Aorta (tissue), 5 donors: ENCODE results near the gene TNFAIP3. TPM values are rescaled to one million over a fixed set of nuclear protein-coding genes. Genes with fewer than 3 reads are reported as not detected.
"Not testable (repeated sequence)": the region's sequence is repeated elsewhere in the genome, so short reads cannot be mapped to it uniquely, and the experiment has no call there.

ENCODE experiments used
- ATAC-seq: fragments of 200-7000 bp; cut with Tn5 transposase; one replicate; pipeline ENCODE4 v1.9.1; 2022; ENCODE audit warnings: moderate library complexity; ENCODE audit not compliant: low FRiP score
- DNase-seq, 2 donors: peaks; one replicate each; pipeline ENCODE4 v3.0.0-alpha.2; 2020
- H3K27ac ChIP-seq, 2 donors: one replicate each; pipeline ENCODE4 v1.5.1; 2013; ENCODE audit warnings: low read length in 2 of 2, mild to moderate bottlenecking in 2 of 2, moderate library complexity in 2 of 2, control low read depth in 1 of 2, inconsistent platforms in 1 of 2, low read depth in 1 of 2
- H3K27me3 ChIP-seq, 2 donors: one replicate each; pipeline ENCODE4 v1.6.1; 2013; ENCODE audit warnings: control low read depth in 1 of 2, low read length in 1 of 2, mild to moderate bottlenecking in 1 of 2, moderate library complexity in 1 of 2; ENCODE audit not compliant: insufficient read depth in 2 of 2, control insufficient read depth in 1 of 2
- H3K36me3 ChIP-seq, 2 donors: one replicate each; pipeline ENCODE4 v1.6.1; 2013; ENCODE audit warnings: control low read depth in 1 of 2, low read length in 1 of 2, mild to moderate bottlenecking in 1 of 2; ENCODE audit not compliant: insufficient read depth in 2 of 2, control insufficient read depth in 1 of 2
- H3K4me1 ChIP-seq, 2 donors: one replicate each; pipeline ENCODE4 v1.6.1; 2013; ENCODE audit warnings: low read length in 2 of 2, control low read depth in 1 of 2, mild to moderate bottlenecking in 1 of 2, moderate library complexity in 1 of 2; ENCODE audit not compliant: insufficient read depth in 2 of 2, control insufficient read depth in 1 of 2
- H3K4me3 ChIP-seq, 2 donors: one replicate each; pipeline ENCODE4 v1.5.1; 2013; ENCODE audit warnings: low read length in 2 of 2, control low read depth in 1 of 2, mild to moderate bottlenecking in 1 of 2
- H3K9me3 ChIP-seq: one replicate; pipeline ENCODE4 v1.6.1; 2013; ENCODE audit warnings: mild to moderate bottlenecking, low read length; ENCODE audit not compliant: control insufficient read depth
- WGBS, 2 donors: extraction: QIAGEN DNeasy Blood & Tissue Kit; methylation state at CpG; one replicate each; pipeline ENCODE4 v1.1.7; 2013; 5-methylcytosine and 5-hydroxymethylcytosine counted together
- intact Hi-C, 2 donors: fragments of 100-400 bp; cut with DNase I; formaldehyde crosslinking; loops; one replicate each; pipeline versions ENCODE4 v1.14.2 to v1.15.0; 2022
- polyA plus RNA-seq, 2 donors: library from polyadenylated mRNA; stranded (reverse); fragments of 200-250 nt; gene quantifications; one replicate each; pipeline ENCODE4 v1.2.3, GENCODE V29; 2013
- total RNA-seq, 2 donors: library from RNA; stranded (reverse); fragmentation: NEBNext Ultra II Directional; extraction: Animal tissue kit (Norgen Biotek cat#: 25700); gene quantifications; one replicate each; pipeline ENCODE4 v1.2.1, GENCODE V29; 2021
- donor health status: healthy with polysubstance abuse.
- donor health status: Bipolar disorder and iron deficiency.
- donor health status: DM: no; HTN: no; CAD: no.
- donor health status: DM: no; HTN: no; CAD: no.
- donor health status: DM: yes; HTN: yes; CAD: no.

The TNFAIP3 gene
- total and polyA plus RNA-seq, 4 donors = 4.9 to 40.2 (median 13.8) TPM

DNA sequence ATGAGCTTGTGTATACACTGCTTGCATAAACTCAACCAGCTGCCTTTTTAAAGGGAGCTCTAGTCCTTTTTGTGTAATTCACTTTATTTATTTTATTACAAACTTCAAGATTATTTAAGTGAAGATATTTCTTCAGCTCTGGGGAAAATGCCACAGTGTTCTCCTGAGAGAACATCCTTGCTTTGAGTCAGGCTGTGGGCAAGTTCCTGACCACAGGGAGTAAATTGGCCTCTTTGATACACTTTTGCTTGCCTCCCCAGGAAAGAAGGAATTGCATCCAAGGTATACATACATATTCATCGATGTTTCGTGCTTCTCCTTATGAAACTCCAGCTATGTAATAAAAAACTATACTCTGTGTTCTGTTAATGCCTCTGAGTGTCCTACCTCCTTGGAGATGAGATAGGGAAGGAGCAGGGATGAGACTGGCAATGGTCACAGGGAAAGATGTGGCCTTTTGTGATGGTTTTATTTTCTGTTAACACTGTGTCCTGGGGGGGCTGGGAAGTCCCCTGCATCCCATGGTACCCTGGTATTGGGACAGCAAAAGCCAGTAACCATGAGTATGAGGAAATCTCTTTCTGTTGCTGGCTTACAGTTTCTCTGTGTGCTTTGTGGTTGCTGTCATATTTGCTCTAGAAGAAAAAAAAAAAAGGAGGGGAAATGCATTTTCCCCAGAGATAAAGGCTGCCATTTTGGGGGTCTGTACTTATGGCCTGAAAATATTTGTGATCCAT is 15.3 kb downstream of the TNFAIP3 start:
- Histone ChIP-seq H3K27me3 (no peaks in the 10 kb centered on the region), H3K36me3 (peaks cover 0 to 7% of the 10 kb centered on the region in 2 donors), H3K4me3 (no peak overlapping the region), H3K4me1 (no peaks in the 10 kb centered on the region), H3K27ac (no peak overlapping the region), H3K9me3 (no peaks in the 10 kb centered on the region)
- ATAC-seq (no peak), DNase-seq (no peak)
- WGBS, 2 donors = 75 to 76% methylated on average over 2 of the region's 2 CpGs
- intact Hi-C loops = no loop called here

DNA sequence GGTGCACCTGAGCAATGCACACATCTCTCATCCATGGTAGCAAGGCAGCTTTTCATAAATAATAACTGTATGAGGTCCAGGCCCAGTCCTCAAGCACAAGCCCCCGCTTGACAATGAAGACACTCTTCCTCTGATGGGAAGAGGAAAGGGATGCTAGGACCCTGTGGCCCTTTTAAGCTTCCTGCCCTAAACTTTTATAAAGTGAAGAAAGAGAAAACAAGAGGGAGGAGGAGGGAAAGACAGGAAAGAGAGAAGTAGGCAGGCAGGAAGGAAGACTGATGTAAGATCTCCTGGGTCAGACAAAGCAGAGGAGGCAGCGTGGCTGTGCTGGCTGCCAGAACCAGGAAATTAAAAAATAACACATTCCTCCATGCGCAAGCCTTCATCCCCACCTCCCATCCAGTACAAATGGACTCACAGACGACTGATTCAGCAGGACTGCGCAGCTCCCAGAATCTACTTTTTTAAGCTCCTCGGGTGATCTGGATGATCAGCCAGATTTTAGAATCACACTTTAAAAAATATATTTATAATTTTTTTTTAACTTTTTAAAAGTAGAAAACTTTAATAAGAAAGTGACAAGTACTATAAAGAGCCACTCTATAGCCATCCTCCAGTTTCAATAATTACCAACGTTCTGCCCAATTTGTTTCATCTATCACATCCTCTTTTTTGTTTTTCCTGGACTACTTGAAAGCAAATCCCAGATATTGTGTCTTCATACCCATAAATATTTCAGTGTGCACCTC is 16.5 kb downstream of the TNFAIP3 start:
- H3K27ac ChIP-seq = no peak overlapping the region
- 68 to 74% methylated on average over 7 of the region's 7 CpGs for WGBS, 2 donors
- H3K36me3 ChIP-seq = peaks cover 0 to 5% of the 10 kb centered on the region in 2 donors
- DNase-seq (no peak), ATAC-seq (peak; percentile 56)
- H3K4me3 ChIP-seq = no peak overlapping the region
- H3K4me1 ChIP-seq = no peaks in the 10 kb centered on the region
- H3K27me3 ChIP-seq = no peaks in the 10 kb centered on the region
- H3K9me3 ChIP-seq = no peaks in the 10 kb centered on the region
- intact Hi-C loops = no loop called here

DNA sequence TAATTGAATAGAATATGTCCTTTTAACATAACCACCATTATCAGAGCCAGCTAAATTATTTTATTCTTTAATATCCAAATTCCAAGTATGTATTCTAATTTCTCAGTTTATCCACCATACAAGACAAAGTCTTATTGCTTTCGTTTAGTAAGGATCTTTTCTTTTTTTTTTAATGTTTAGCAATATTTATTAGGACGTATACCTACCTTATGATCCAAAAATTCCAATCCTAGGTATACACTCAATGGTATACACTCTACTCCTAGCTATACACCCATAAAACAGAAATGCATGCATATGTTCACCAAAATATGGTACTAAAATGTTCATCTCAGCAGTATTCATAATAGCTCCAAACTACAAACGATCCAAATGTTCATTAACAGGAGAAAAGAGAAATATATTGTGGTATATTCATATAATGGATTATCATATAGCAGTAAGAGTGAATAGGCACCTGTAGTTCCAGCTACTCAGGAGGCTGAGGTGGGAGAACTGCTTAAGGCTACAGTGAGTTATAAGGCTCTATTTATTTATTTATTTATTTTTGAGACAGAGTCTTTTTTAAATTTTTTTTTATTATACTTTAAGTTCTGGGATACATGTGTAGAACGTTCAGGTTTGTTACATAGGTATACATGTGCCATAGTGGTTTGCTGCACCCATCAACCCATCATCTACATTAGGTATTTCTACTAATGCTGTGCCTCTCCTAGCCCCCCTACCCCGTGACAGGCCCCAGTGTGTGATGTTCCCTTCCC is 17.3 kb downstream of the TNFAIP3 start:
- H3K9me3 ChIP-seq = no peaks in the 10 kb centered on the region
- H3K36me3 ChIP-seq = peaks cover 0 to 5% of the 10 kb centered on the region in 2 donors
- ATAC-seq = no peak
- H3K27me3 ChIP-seq = no peaks in the 10 kb centered on the region
- H3K4me3 ChIP-seq = no peak overlapping the region
- H3K4me1 ChIP-seq = no peaks in the 10 kb centered on the region
- no peak for DNase-seq
- WGBS, 2 donors = 93 to 95% methylated on average over 5 of the region's 5 CpGs
- no peak overlapping the region for H3K27ac ChIP-seq
- intact Hi-C loops = no loop called here

DNA sequence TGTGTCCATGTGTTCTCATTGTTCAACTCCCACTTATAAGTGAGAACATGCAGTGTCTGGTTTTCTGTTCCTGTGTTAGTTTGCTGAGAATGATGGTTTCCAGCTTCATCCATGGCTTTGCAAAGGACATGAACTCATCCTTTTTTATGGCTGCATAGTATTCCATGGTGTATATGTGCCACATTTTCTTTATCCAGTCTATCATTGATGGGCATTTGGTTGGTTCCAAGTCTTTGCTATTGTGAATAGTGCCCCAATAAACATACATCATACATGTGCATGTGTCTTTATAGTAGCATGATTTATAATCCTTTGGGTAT is 17.8 kb downstream of the TNFAIP3 start:
- DNase-seq, H3K36me3 ChIP-seq, H3K27ac ChIP-seq, H3K27me3 ChIP-seq, H3K9me3 ChIP-seq, H3K4me3 ChIP-seq, intact Hi-C loops, ATAC-seq, H3K4me1 ChIP-seq: not testable (repeated sequence)

DNA sequence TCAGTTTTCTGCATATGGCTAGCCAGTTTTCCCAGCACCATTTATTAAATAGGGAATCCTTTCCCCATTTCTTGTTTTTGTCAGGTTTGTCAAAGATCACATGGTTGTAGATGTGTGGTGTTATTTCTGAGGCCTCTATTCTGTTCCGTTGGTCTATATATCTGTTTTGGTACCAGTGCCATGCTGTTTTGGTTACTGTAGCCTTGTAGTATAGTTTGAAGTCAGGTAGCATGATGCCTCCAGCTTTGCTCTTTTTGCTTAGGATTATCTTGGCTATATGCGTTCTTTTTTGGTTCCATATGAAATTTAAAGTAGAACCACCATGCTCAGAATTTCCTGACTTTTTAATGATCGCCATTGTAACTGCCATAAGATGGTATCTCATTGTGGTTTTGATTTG is 19.2 kb downstream of the TNFAIP3 start:
- DNase-seq, H3K4me1 ChIP-seq, H3K27ac ChIP-seq, H3K4me3 ChIP-seq, intact Hi-C loops, ATAC-seq, H3K36me3 ChIP-seq, H3K9me3 ChIP-seq, H3K27me3 ChIP-seq: not testable (repeated sequence)
- WGBS, 2 donors = 98% methylated on average over 3 of the region's 3 CpGs

DNA sequence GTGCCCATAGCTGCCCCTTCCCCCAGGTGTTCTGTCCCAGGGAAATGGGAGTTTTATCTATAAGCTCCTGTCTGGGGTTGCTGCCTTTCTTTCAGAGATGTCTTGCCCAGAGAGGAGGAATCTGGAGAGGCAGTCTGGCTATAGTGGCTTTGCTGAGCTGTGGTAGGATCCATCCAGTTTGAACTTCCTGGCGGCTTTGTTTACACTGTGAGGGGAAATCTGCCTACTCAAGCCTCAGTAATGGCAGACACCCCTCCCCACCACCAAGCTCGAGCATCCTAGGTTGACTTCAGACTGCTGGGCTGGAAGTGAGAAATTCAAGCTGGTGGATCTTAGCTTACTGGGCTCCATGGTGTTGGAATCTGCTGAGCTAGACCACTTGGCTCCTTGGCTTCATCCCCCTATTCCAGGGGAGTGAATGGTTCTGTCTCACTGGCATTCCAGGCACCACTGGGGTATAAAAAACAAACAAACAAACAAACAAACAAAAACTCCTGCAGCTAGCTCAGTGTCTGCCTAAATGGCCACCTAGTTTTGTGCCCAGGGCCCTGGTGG is 24.0 kb downstream of the TNFAIP3 start:
- Histone ChIP-seq H3K27ac (no peak overlapping the region), H3K27me3 (peaks cover 0 to 1% of the 10 kb centered on the region in 2 donors), H3K9me3 (no peaks in the 10 kb centered on the region), H3K36me3 (no peaks in the 10 kb centered on the region), H3K4me1 (no peaks in the 10 kb centered on the region), H3K4me3 (no peak overlapping the region)
- ATAC-seq (no peak), DNase-seq (no peak)
- intact Hi-C loops = no loop called here
- WGBS, 2 donors = 54 to 70% methylated on average over 2 of the region's 2 CpGs

DNA sequence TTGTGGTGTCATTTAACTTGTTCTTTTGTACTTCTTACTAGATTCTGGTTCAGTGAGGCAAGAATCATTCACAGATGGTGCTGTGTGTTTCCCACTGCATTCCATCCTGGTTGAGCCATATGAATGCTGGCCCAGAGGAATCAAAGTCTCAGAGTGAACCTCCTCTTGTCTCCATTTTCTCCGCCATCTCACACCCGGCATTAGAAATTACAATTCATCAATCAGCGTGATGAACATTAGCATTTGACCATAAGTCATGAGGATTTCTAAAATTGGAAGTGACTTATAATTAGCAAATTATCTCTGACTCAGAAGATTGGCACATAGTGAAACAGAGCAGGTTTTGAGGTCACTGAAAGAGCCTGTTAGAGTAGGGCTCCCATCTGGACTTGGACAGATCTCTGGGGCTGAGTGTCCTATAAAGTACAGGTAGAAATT is 25.2 kb downstream of the TNFAIP3 start:
- WGBS, 2 donors = 81 to 82% methylated on average over 3 of the region's 3 CpGs
- H3K27ac ChIP-seq = no peak overlapping the region
- intact Hi-C loops = no loop called here
- H3K9me3 ChIP-seq = no peaks in the 10 kb centered on the region
- ATAC-seq (no peak), DNase-seq (no peak)
- no peaks in the 10 kb centered on the region for H3K4me1 ChIP-seq
- H3K36me3 ChIP-seq = no peaks in the 10 kb centered on the region
- peaks cover 0 to 1% of the 10 kb centered on the region in 2 donors for H3K27me3 ChIP-seq
- H3K4me3 ChIP-seq = no peak overlapping the region

DNA sequence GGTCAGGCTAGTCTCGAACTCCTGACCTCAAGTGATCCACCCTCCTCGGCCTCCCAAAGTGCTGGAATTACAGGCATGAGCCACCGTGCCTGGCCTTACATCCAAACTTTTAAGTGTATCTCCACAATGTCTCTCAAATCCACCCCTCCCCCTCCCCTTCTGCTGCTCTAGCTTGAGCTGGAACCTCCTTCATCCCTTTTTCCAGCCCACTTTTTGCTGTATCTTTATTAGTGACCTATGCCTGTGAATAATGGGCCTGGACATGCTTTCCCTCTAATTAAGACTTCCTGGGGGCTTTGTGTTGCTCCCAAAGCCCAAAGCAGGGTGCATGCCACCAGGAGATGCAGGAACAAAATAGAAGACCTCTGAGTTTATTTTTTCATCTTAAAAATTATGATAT is 26.1 kb downstream of the TNFAIP3 start:
- Histone ChIP-seq H3K27ac (no peak overlapping the region), H3K36me3 (no peaks in the 10 kb centered on the region), H3K4me3 (no peak overlapping the region), H3K9me3 (no peaks in the 10 kb centered on the region), H3K27me3 (peaks cover 0 to 1% of the 10 kb centered on the region in 2 donors), H3K4me1 (no peaks in the 10 kb centered on the region)
- no peak for DNase-seq
- no peak for ATAC-seq
- intact Hi-C loops = no loop called here
- 89 to 90% methylated on average over 3 of the region's 3 CpGs for WGBS, 2 donors
